Keratinocyte (primary cell): ENCODE measurements around the gene CLIP2. TPM values are rescaled to one million over a fixed set of nuclear protein-coding genes. Genes with fewer than 3 reads are reported as not detected.
A peak's percentile ranks its signal among the peaks of the same experiment; 100 is the strongest.

ENCODE experiments used
- DNase-seq: peaks from one replicate; pipeline ENCODE4 v3.0.0-alpha.2; 2011; ENCODE audit warnings: low read depth, missing footprints, low spot score
- FAIRE-seq: peaks from 2 replicates; lab custom pipeline; 2011; peaks lifted over from hg19 to GRCh38; lab: Jason Lieb, UNC
- H2AFZ ChIP-seq: 2 replicates; pipeline ENCODE4 v1.6.0; 2012; ENCODE audit warnings: low read length, control low read depth, inconsistent platforms; ENCODE audit not compliant: control insufficient read depth
- H3K27ac ChIP-seq: 2 replicates; pipeline ENCODE4 v1.5.1; 2011; ENCODE audit warnings: low read length; ENCODE audit not compliant: control insufficient read depth, insufficient read depth
- H3K27me3 ChIP-seq: 3 replicates; pipeline ENCODE4 v1.6.0; 2011; ENCODE audit warnings: low read length; ENCODE audit not compliant: control insufficient read depth, insufficient read depth; ENCODE audit errors: extremely low read depth
- H3K36me3 ChIP-seq, 2 experiments: 2 replicates in 1 of 2; 3 replicates in 1 of 2; pipeline ENCODE4 v1.5.1; 2011; ENCODE audit warnings: low read length in 2 of 2, mild to moderate bottlenecking in 1 of 2; ENCODE audit not compliant: control insufficient read depth in 2 of 2, insufficient read depth in 2 of 2; ENCODE audit errors: extremely low read depth in 1 of 2
- H3K4me1 ChIP-seq: 3 replicates; pipeline ENCODE4 v1.5.1; 2011; ENCODE audit warnings: low read length; ENCODE audit not compliant: control insufficient read depth, insufficient read depth; ENCODE audit errors: extremely low read depth
- H3K4me2 ChIP-seq: 3 replicates; pipeline ENCODE4 v1.6.0; 2011; ENCODE audit warnings: low read depth, low read length; ENCODE audit not compliant: control insufficient read depth, insufficient read depth; ENCODE audit errors: extremely low read depth
- H3K4me3 ChIP-seq, 3 experiments: fragments of 200-600 bp in 1 of 3; sonication (generic) in 1 of 3; 2 replicates in 2 of 3; 3 replicates in 1 of 3; pipeline ENCODE4 v1.5.1; 2011 to 2016; ENCODE audit warnings: low read length in 3 of 3, mild to moderate bottlenecking in 3 of 3, control low read depth in 2 of 3, inconsistent platforms in 1 of 3, low read depth in 1 of 3, mixed read lengths in 1 of 3, mixed run types in 1 of 3, moderate library complexity in 1 of 3; ENCODE audit not compliant: control insufficient read depth in 2 of 3, insufficient read depth in 2 of 3; ENCODE audit errors: extremely low read depth in 1 of 3
- H3K79me2 ChIP-seq: 2 replicates; pipeline ENCODE4 v1.6.0; 2012; ENCODE audit warnings: low read length; ENCODE audit not compliant: control insufficient read depth, insufficient read depth
- H3K9ac ChIP-seq: 3 replicates; pipeline ENCODE4 v1.6.0; 2011; ENCODE audit warnings: low read length; ENCODE audit not compliant: control insufficient read depth, insufficient read depth; ENCODE audit errors: extremely low read depth
- H3K9me1 ChIP-seq: 3 replicates; pipeline ENCODE4 v1.6.0; 2011; ENCODE audit warnings: low read length; ENCODE audit not compliant: control insufficient read depth, insufficient read depth; ENCODE audit errors: extremely low read depth
- H3K9me3 ChIP-seq: 2 replicates; pipeline ENCODE4 v1.5.1; 2012; ENCODE audit warnings: low read depth, low read length; ENCODE audit not compliant: control insufficient read depth
- H4K20me1 ChIP-seq: 3 replicates; pipeline ENCODE4 v1.6.0; 2011; ENCODE audit warnings: low read length; ENCODE audit not compliant: control insufficient read depth, insufficient read depth; ENCODE audit errors: extremely low read depth
- EZH2 ChIP-seq: IDR thresholded peaks from one replicate; pipeline ENCODE4 v1.6.1; 2012; ENCODE audit warnings: inconsistent platforms, mild to moderate bottlenecking, low read length, moderate library complexity
- dilution Hi-C: fragments of 300-500 bp; cut with MboI; formaldehyde crosslinking; loops from one replicate; pipeline ENCODE4 v1.7.0; 2020; ENCODE audit warnings: low sequenced_read_pairs; ENCODE audit not compliant: extremely low pct_ligation_motif_present
- polyA plus RNA-seq, 5 experiments: library from polyadenylated mRNA; depleted of rRNA in 3 of 5; stranded (reverse) in 3 of 5; stranded (forward) in 1 of 5; unstranded in 1 of 5; fragments of >200 nt; gene quantifications; 1 replicate in 1 of 5; 2 replicates in 3 of 5; 3 replicates in 1 of 5; pipeline versions ENCODE4 v1.2.1 to v1.2.3, GENCODE V29; 2011 to 2012; ENCODE audit warnings: missing spikeins in 2 of 5, low read depth in 1 of 5, low replicate concordance in 1 of 5
- TF ChIP-seq, protein P1 (sequence below), 3 experiments: IDR thresholded peaks in 1 of 3; conservative IDR thresholded peaks in 1 of 3; optimal IDR thresholded peaks in 1 of 3; 2 replicates in 2 of 3; 3 replicates in 1 of 3; pipeline versions ENCODE3 to v1.5.1; 2011; ENCODE audit warnings: low read length in 3 of 3, mild to moderate bottlenecking in 3 of 3, moderate library complexity in 2 of 3, control low read depth in 1 of 3, inconsistent platforms in 1 of 3; ENCODE audit not compliant: insufficient read depth in 2 of 3; ENCODE audit errors: extremely low read depth in 1 of 3

Gene CLIP2
- polyA plus RNA-seq, 1 donor (not counting 4 experiments of a cell fraction or from before 2014, with no cell fraction given), result 2.6 TPM

DNA sequence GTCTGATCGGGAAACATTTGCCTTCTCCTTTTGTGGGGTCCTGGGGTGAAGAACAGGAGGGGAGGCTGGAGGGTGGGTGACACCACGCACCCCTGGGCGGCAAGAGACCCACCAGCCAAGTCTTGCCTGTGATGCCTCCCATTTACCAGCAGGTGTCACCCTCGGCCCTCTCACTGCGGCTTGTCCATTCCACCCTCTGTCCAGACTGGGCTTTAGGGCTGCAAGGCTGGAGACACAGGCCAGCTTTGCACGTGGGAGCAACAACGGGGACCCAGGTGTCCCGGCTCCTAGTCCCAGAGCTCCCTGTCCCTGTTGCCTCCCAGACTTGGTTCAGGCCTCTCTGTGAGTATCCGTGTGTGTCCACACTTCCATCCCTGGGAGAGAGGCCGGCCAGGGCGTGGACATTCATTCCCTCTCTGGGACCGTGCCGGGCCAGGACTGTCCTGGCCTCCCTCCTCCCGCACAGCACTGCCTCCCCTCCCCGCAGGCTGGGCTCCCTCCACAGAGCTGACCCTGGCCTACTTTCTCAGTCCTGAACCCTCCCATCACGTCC is 128.3 kb downstream of the CLIP2 start:
- no peak overlapping the region for H3K4me2 ChIP-seq
- H3K36me3 ChIP-seq, result no peaks in the 10 kb centered on the region
- no peaks in the 10 kb centered on the region for H3K4me1 ChIP-seq
- TF ChIP-seq, protein P1, sequence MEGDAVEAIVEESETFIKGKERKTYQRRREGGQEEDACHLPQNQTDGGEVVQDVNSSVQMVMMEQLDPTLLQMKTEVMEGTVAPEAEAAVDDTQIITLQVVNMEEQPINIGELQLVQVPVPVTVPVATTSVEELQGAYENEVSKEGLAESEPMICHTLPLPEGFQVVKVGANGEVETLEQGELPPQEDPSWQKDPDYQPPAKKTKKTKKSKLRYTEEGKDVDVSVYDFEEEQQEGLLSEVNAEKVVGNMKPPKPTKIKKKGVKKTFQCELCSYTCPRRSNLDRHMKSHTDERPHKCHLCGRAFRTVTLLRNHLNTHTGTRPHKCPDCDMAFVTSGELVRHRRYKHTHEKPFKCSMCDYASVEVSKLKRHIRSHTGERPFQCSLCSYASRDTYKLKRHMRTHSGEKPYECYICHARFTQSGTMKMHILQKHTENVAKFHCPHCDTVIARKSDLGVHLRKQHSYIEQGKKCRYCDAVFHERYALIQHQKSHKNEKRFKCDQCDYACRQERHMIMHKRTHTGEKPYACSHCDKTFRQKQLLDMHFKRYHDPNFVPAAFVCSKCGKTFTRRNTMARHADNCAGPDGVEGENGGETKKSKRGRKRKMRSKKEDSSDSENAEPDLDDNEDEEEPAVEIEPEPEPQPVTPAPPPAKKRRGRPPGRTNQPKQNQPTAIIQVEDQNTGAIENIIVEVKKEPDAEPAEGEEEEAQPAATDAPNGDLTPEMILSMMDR (optimal IDR thresholded peaks at IDR 0.05 in 1 of 3, IDR thresholded peaks at IDR 0.05 in 1 of 3, conservative IDR thresholded peaks at IDR 0.05 in 1 of 3; ENCODE audit: extremely low read depth in 1 of 3, insufficient read depth in 2 of 3, low read length in 3 of 3), result peak; percentile 98 to 99 (median 99)
- TF ChIP-seq EZH2, result no peak
- H3K27me3 ChIP-seq, result no peaks in the 10 kb centered on the region
- no peak overlapping the region for H3K9ac ChIP-seq
- no peak overlapping the region for H3K27ac ChIP-seq
- H3K4me3 ChIP-seq, result no peak overlapping the region
- H4K20me1 ChIP-seq, result no peaks in the 10 kb centered on the region
- no peaks in the 10 kb centered on the region for H3K79me2 ChIP-seq
- H3K9me1 ChIP-seq, result no peaks in the 10 kb centered on the region
- dilution Hi-C loops, result no loop called here
- no peak overlapping the region for H2AFZ ChIP-seq
- no peaks in the 10 kb centered on the region for H3K9me3 ChIP-seq
- FAIRE-seq, result peak; percentile 23
- peak; percentile 5 for DNase-seq

DNA sequence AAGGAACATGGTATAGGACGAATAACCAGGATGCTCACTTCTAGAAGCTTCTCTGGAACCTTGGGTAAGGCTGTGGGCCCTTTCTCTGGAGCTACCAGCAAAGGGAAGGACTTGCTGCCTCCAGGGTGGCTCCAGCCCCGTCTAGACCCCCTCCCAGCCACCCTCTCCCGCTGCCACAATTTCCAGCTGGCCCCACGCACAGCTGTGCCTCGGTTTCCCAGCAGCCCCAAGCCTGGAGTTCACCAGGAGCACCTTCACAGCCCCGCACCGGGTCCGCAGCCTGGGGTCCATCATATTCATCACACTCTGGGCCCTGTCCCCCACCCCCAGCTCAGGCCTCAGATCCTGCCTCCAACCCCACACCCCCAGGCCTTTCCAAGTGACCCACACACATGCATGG is 128.9 kb downstream of the CLIP2 start:
- no peak for DNase-seq
- Histone ChIP-seq H3K9me3 (no peaks in the 10 kb centered on the region), H3K27me3 (no peaks in the 10 kb centered on the region), H3K36me3 (no peaks in the 10 kb centered on the region), H3K79me2 (no peaks in the 10 kb centered on the region), H3K9me1 (no peaks in the 10 kb centered on the region), H3K4me3 (no peak overlapping the region), H2AFZ (no peak overlapping the region), H4K20me1 (no peaks in the 10 kb centered on the region), H3K27ac (no peak overlapping the region), H3K9ac (no peak overlapping the region), H3K4me1 (no peaks in the 10 kb centered on the region), H3K4me2 (no peak overlapping the region)
- dilution Hi-C loops, result no loop called here
- no peak for FAIRE-seq
- TF ChIP-seq EZH2, result no peak
- TF ChIP-seq, protein P1 (optimal IDR thresholded peaks at IDR 0.05 in 1 of 3, IDR thresholded peaks at IDR 0.05 in 1 of 3, conservative IDR thresholded peaks at IDR 0.05 in 1 of 3; ENCODE audit: extremely low read depth in 1 of 3, insufficient read depth in 2 of 3, low read length in 3 of 3), result no peak
